GM18507 (cell line): ENCODE data around the gene TLR6.
"Not testable (repeated sequence)": the region's sequence is repeated elsewhere in the genome, so short reads cannot be mapped to it uniquely, and the experiment has no call there.

ENCODE experiments used
- DNase-seq: peaks from one replicate; pipeline ENCODE4 v3.0.0; 2011; ENCODE audit warnings: low read depth; ENCODE audit not compliant: insufficient read length; ENCODE audit errors: extremely low spot score
- FAIRE-seq: peaks from 2 replicates; lab custom pipeline; 2011; peaks lifted over from hg19 to GRCh38; lab: Jason Lieb, UNC

Gene TLR6

DNA sequence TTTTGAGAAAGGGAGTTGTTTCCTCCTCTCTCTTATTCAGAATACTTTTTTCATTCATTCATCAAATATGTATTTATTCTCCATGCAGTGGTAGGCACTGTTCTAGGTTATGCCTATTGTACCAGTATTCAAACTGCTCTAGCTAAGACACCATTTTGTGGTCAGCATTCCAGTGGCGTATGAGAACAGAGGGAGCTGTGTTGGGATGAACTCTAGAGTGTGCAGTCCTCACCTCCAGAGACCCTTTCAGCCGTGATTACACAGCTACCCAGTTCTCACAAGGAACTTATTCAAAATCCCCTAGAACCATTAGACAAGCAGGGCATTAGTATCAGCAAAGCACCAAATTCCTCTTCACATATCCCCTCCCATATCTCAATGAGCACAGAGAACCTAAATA lies 56.3 kb downstream of the TLR6 start:
- FAIRE-seq = no peak

DNA sequence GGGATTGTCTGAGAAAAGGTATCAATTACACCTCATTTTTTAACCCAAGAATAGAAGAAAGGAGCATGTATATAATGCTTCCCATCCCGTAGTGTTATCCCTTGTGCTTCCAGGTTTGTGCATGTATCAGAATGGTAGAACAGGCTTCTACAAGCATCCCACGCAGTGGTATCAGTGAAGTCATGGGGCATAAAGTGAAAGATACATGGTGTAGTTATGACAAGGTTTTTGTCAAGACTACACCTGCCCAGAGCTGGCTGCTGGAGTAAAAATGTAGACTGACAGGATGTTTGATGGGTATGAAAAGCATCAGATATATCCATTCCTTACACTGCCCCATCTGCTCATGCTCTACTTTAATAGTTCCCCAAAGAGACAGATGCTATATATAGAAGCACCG lies 61.5 kb downstream of the TLR6 start:
- no peak for FAIRE-seq
- no peak for DNase-seq

More for the DNA sequence above, 56.3 kb downstream of the TLR6 start:
- DNase-seq = no peak

- no peak for FAIRE-seq
- no peak for DNase-seq
These were observed 62.6 kb downstream of the TLR6 start for GRCh38 chr4:38794051-38794450.

- DNase-seq = no peak
- FAIRE-seq = peak; percentile 29
These were observed 65.6 kb downstream of the TLR6 start for GRCh38 chr4:38791010-38791409.

- FAIRE-seq = no peak
- DNase-seq = no peak
These were observed 68.3 kb downstream of the TLR6 start for GRCh38 chr4:38788317-38788716.

DNA sequence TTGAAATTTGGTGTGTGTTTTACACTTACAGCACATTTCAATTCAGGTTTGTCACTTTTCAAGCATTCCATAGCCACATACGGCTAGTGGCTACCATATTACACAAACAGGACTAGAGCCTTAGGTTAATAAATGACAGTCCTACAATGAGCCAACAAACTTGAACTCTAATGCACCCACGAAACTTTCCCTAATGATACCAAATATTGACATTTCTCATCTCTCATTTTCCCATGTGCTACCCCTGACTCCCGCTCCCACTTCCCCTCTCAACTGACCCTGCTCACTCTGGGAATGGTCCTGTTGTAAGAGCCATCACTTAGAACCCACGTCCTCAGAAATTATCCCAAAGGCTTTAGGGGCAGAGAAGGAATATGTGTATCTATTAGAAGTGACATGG lies 68.9 kb downstream of the TLR6 start:
- DNase-seq (no peak), FAIRE-seq (peak; percentile 73)

GRCh38 chr4:38785901-38786402 lies 70.7 kb downstream of the TLR6 start:
- FAIRE-seq = peak; percentile 90
- DNase-seq = no peak

DNA sequence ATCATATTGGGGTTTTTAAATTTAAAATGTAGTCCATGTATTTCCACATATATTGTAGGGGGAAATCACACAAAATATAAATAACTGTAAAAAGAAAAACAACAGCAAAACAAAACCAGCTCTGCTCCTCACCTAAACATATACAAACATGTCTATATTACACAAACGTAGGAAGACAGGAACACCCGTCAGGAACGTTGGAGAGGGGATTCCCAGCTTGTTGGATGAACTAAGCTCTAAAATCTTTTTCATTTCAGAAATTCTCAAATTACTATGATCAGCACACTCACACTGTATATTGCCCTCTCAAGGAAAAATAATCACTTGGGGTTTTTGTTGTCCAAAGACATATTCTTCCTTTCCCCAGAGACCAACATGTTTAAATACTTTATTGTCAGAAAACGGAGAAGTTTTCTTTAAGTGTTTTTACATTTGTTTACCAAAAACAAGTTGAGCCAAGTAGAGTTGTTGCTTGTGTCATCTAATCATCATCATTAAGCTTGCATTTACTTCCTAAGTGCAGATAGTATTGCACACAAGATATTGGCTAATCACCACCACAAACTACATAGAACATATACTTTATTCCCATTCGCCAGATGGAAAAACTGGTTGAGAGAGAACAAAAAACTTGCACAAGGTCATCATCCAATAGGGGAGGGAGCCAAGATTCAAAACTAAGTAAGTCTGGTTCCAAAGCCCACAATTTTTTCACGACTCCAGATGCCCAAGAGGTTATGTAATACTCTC lies 71.4 kb downstream of the TLR6 start:
- peak; percentile 69 for FAIRE-seq

DNA sequence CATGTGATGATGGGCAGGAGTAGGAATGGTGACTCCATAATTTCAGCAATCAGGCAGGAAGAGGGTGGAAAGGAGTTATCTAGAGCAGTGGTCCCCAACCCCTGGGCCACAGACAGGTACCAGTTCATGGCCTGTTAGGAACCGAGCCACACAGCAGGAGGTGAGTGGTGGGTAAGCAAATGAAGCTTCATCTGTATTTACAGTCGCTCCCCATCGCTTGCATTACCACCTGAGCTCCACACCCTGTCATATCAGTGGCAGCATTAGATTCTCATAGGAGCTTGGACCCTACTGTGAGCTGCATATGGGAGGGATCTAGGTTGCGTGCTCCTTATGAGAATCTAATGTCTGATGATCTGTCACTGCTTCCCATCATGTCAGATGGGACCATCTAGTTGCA lies 72.5 kb downstream of the TLR6 start:
- DNase-seq (no peak), FAIRE-seq (no peak)

More for the DNA sequence above, 71.4 kb downstream of the TLR6 start:
- DNase-seq = no peak

GRCh38 chr4:38783109-38783460 lies 73.5 kb downstream of the TLR6 start:
- DNase-seq (no peak), FAIRE-seq (no peak)

DNA sequence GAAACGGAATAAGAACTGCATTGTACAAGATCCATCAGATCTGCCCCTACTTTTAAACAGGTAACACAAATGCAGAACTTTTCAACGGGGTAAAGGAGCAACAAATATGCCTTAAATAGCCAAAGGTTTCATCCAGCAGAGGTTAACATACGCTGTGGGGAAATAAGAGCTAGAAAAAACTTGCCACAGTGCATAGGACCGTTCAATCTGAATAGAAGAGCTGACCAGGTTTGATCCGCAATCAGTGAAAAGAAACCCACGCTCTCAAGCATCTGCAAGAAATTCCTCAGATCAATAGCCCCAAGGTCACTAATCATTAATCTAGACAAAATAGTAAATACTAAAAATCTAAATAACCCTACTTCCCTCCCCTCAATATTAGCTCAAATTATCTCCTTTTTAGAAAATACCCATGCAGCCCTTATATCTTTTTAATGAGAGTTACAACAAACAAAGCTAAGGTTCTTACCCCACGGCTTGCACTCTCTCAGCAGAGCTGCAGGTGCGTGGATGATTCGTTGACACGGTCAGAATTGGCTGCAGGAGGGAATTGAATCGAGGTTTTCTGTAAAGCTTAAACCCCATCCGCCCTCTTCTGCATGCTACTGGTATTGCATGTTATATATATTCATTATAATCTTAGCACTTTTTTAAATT lies 74.0 kb downstream of the TLR6 start, which contains the start of gene TLR10:
TLR10 (minus strand) TSS at position 539 of the 657 bp plus-strand sequence. CDS start 7,400 bp downstream, outside the sequence.
- peak; percentile 91 for FAIRE-seq
- no peak for DNase-seq

DNA sequence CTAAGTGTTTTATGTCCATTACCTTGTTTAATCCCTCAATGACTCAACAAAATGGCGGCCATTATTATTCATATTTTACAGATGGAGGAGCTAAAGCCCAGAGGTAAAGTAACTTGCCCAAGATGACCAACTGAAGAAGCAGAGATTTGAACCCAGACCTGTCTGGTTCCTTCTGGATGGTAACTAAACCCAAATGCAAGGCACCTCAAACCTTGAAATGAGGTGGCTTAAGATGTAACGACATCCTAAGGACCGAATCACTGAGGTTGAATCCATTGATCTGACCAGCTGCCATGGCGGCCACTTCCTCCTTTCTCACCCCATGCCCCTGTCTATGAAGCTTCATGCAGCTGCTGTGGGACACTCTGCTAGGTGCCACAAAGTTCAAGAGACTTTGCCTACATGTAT lies 74.8 kb downstream of the TLR6 start:
- DNase-seq = no peak
- peak; percentile 5 for FAIRE-seq

- DNase-seq (no peak), FAIRE-seq (peak; percentile 76)
These were observed 75.7 kb downstream of the TLR6 start for GRCh38 chr4:38780833-38781484.

DNA sequence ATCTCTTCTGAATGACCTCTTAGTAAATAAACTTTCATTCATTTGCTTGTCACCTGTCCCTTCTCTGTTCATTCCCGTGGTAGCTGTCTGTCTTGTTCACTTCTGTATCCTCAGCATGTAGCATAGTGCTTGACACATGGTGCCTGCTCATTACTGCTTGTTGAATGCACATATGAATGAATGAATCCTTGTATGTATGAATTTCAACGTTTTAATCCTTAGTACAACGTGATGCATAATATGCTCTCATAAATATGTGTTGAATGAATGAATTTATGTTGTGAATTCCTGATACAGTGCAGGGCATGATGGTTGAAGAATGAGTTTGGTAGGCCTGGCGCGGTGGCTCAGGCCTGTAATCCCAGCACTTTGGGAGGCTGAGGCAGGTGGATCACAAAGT lies 76.8 kb downstream of the TLR6 start:
- FAIRE-seq (peak; percentile 60), DNase-seq (no peak)

- FAIRE-seq, DNase-seq: not testable (repeated sequence)
These were observed 78.7 kb downstream of the TLR6 start for GRCh38 chr4:38777925-38778324.

GRCh38 chr4:38775326-38775725 lies 81.3 kb downstream of the TLR6 start:
- FAIRE-seq (peak; percentile 21), DNase-seq (no peak)

- FAIRE-seq (no peak), DNase-seq (no peak)
These were observed 82.2 kb downstream of the TLR6 start for GRCh38 chr4:38774181-38774955.
